ENCODE measurements around the gene DAPK1. TPM values are rescaled to one million over a fixed set of nuclear protein-coding genes. Genes with fewer than 3 reads are reported as not detected.
"Not testable (repeated sequence)": the region's sequence is repeated elsewhere in the genome, so short reads cannot be mapped to it uniquely, and the experiment has no call there.

Gene DAPK1
- total RNA-seq, 1 donor from 2014 or later, result 3.6 TPM

DNA sequence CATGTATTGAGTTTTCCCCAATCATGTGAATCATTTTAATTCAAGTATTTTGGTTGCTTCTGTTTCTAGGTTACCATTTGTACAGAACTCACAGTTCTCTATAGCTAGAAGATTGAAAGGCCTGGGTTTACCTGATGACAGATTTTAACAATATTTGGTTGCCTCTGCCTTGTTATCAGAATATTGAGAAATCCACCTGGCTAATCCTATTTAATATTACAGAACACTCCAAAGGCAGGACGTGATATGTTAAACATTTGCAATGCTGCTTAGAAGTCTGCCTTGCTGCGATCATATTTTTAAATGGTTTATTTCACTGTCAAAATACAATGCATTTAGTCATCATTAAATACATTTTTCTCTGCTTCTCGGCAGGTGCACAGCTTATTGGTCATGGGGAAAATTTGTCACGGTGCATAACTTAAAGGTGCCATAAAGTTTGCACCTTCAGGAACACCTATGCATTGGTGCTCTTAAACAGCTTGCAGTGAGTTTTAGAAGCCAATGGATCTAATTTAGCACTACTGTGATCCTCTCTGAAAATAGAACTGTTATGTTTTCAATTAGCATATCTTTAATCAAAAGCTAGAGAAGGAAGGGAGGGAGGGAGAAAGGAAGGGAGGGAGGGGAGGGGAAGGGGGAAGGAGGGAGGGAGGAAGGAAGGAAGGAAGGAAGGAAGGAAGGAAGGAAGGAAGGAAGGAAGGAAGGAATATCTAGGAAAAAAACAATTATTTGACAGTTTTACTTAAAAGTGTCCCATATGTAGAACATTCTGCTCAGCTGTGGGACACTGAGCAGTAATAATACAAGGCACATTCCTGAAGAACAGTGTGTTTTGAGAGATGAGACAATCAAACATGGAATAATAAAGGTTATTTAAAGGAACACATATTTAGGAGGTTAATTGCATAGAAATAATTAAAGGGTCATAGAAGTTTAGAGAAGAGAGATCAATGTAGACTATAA lies 15.5 kb upstream of the DAPK1 start:
- intact Hi-C loops (cut with micrococcal nuclease), result no loop called here
- Mint-ChIP-seq H3K9me3 (no peaks in the 10 kb centered on the region), H3K27ac (no peak overlapping the region), H3K27me3 (no peaks in the 10 kb centered on the region), H3K36me3 (ENCODE audit: low read depth) (no peaks in the 10 kb centered on the region), H3K4me3 (no peak overlapping the region), H3K4me1 (peaks cover 4% of the 10 kb centered on the region)
- no peak for DNase-seq

DNA sequence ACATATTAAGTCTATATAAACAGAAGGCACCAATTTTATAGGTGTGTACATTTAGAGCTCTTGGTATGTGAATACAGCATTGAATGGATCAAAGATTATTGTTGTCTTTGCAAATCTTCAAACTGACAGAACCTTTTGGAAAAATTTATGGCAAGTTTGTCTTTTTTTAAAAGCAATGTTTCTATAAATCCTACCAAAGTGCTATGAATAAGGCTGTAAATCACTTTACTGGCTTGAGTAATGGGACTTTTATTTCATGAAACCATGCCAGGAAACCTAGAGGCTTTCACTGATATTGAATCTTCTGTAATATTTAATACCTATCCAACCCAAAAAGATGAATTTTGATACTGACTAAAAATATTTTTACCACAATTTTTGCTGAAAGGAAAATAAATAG lies 7.4 kb upstream of the DAPK1 start:
- H3K27ac Mint-ChIP-seq, result no peak overlapping the region
- intact Hi-C loops (cut with micrococcal nuclease), result no loop called here
- H3K4me1 Mint-ChIP-seq, result no peaks in the 10 kb centered on the region
- no peak overlapping the region for H3K4me3 Mint-ChIP-seq
- no peak for DNase-seq
- H3K9me3 Mint-ChIP-seq, result no peaks in the 10 kb centered on the region
- no peaks in the 10 kb centered on the region for H3K36me3 Mint-ChIP-seq (ENCODE audit: low read depth)
- peaks cover 16% of the 10 kb centered on the region for H3K27me3 Mint-ChIP-seq

DNA sequence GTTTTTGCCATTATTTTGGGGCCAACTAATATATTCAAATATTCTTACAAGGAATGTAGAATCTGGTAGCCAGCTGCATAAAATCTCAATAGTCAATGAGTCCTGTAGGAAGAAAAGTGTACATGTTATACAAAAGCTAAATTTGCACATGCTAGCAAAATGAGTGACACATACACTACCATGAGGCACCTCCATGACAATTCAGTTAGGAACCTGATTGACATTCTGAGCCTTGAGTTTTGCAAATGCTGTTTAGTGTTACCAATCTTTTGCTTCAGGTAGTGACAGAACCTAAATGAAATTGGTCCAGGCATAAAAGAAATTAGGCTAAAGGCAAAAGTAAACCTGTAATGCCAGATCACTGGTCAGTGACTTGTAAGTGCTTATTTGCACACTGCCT lies 6.8 kb upstream of the DAPK1 start:
- Mint-ChIP-seq H3K27ac (no peak overlapping the region), H3K4me3 (no peak overlapping the region), H3K27me3 (peaks cover 22% of the 10 kb centered on the region), H3K36me3 (ENCODE audit: low read depth) (no peaks in the 10 kb centered on the region), H3K9me3 (no peaks in the 10 kb centered on the region), H3K4me1 (no peaks in the 10 kb centered on the region)
- intact Hi-C loops (cut with micrococcal nuclease), result no loop called here
- DNase-seq, result no peak

DNA sequence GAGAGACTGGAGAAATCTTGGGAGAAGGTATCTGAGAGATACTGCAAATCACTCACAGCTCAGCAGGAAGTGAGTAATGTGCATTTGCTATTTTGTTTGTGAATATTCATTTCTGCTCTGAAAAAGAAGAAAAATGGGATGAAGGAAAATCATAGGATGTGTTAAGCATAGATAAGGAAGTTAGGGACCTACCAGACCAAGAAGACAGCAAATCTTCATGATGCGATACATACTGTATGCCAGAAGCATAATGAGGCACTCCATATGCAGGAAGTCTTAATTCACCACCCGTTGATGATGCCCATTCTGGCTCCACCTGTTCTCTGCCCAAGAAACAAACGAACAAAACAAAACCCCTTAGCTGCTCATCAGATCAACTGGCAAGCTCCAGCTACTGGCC lies 6.1 kb upstream of the DAPK1 start:
- no peaks in the 10 kb centered on the region for H3K36me3 Mint-ChIP-seq (ENCODE audit: low read depth)
- DNase-seq, result no peak
- no peak overlapping the region for H3K4me3 Mint-ChIP-seq
- H3K9me3 Mint-ChIP-seq, result no peaks in the 10 kb centered on the region
- peaks cover 27% of the 10 kb centered on the region for H3K27me3 Mint-ChIP-seq
- H3K27ac Mint-ChIP-seq, result no peak overlapping the region
- intact Hi-C loops (cut with micrococcal nuclease), result no loop called here
- no peaks in the 10 kb centered on the region for H3K4me1 Mint-ChIP-seq

DNA sequence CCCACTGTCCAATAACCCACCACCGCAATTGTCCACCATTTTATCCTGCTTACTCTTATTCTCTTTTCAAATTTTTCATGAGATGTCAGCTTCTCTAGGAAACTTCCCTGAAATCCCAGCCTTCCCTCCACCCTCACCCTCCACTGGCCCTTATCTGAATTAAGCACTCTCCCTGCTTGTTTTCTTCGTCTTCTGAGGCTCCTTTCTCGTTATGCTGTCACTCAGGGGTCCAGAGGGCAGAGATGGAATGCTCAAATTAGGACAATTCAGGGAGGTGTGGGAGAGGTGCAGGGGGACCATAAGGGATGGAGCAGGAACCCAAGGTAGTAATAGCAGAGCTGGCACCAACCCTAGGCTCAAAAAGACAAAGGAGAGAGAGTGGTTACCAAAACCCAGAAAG lies 5.0 kb upstream of the DAPK1 start:
- Mint-ChIP-seq H3K4me1 (no peaks in the 10 kb centered on the region), H3K4me3 (no peak overlapping the region), H3K27me3 (peaks cover 34% of the 10 kb centered on the region), H3K36me3 (ENCODE audit: low read depth) (no peaks in the 10 kb centered on the region), H3K9me3 (no peaks in the 10 kb centered on the region), H3K27ac (no peak overlapping the region)
- DNase-seq, result no peak
- intact Hi-C loops (cut with micrococcal nuclease), result no loop called here

DNA sequence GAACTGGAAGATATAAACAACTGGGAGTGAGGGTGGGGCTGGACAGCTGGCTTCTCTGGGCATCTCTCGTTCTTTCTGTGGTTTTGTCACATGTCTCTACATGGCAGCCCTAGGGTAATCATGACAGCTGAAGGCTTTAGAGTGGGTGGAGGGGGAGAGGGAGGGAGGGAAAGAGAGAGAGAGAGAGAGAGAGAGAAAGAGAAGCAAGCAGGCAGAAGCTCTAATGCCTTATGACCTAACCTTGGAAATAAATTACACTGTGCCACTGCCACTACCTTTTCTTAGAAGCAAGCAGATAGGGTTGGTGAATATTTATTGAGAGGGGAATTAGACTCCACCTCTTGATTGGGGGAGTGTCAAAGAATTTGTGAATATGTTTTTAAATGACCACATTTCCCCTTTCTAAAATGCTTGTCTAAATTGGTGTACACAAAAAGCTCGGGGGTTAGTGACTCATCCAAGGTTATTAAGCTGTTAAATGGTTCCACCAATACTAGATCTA lies 2.6 kb upstream of the DAPK1 start:
- no peak for DNase-seq
- H3K4me3 Mint-ChIP-seq, result no peak overlapping the region
- H3K27ac Mint-ChIP-seq, result no peak overlapping the region
- H3K4me1 Mint-ChIP-seq, result peaks cover 5% of the 10 kb centered on the region
- H3K27me3 Mint-ChIP-seq, result peaks cover 49% of the 10 kb centered on the region
- no peaks in the 10 kb centered on the region for H3K36me3 Mint-ChIP-seq (ENCODE audit: low read depth)
- no peaks in the 10 kb centered on the region for H3K9me3 Mint-ChIP-seq
- intact Hi-C loops (cut with micrococcal nuclease), result no loop called here

DNA sequence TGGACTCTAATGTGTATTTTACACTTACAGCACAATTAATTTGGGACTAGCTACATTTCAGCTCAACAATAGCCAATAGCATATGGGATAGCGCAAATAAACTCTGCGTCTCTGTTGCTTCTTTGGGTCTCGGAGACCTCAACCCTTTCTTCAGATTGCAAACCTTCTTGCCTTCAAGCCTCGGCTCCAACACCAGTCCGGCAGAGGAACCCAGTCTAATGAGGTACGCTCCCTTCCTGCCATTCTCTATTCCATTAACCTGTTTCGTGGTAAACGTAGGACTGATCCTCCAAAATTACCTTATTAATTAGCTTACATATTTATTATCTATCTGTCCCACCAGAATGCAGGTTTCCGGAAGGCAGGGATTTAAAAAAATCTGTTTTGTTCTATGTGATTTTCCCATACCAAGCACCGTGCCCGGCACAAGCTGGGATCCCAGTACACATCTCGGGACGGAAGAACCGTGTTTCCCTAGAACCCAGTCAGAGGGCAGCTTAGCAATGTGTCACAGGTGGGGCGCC lies 525 bp upstream of the DAPK1 start:
- H3K27ac Mint-ChIP-seq, result no peak overlapping the region
- H3K4me3 Mint-ChIP-seq, result peak overlapping the region; percentile 59
- H3K36me3 Mint-ChIP-seq (ENCODE audit: low read depth), result no peaks in the 10 kb centered on the region
- peaks cover 10% of the 10 kb centered on the region for H3K4me1 Mint-ChIP-seq
- intact Hi-C loops (cut with micrococcal nuclease), result no loop called here
- no peak for DNase-seq
- no peaks in the 10 kb centered on the region for H3K9me3 Mint-ChIP-seq
- H3K27me3 Mint-ChIP-seq, result peaks cover 56% of the 10 kb centered on the region

DNA sequence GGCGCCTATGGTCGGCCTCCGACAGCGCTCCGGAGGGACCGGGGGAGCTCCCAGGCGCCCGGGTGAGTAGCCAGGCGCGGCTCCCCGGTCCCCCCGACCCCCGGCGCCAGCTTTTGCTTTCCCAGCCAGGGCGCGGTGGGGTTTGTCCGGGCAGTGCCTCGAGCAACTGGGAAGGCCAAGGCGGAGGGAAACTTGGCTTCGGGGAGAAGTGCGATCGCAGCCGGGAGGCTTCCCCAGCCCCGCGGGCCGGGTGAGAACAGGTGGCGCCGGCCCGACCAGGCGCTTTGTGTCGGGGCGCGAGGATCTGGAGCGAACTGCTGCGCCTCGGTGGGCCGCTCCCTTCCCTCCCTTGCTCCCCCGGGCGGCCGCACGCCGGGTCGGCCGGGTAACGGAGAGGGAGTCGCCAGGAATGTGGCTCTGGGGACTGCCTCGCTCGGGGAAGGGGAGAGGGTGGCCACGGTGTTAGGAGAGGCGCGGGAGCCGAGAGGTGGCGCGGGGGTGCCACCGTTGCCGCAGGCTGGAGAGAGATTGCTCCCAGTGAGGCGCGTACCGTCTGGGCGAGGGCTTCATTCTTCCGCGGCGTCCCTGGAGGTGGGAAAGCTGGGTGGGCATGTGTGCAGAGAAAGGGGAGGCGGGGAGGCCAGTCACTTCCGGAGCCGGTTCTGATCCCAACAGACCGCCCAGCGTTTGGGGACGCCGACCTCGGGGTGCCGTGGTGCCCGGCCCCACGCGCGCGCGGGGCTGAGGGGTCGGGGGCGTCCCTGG lies 561 bp downstream of the DAPK1 start:
- peaks cover 59% of the 10 kb centered on the region for H3K27me3 Mint-ChIP-seq
- no peaks in the 10 kb centered on the region for H3K36me3 Mint-ChIP-seq (ENCODE audit: low read depth)
- peaks cover 12% of the 10 kb centered on the region for H3K4me1 Mint-ChIP-seq
- H3K9me3 Mint-ChIP-seq, result no peaks in the 10 kb centered on the region
- intact Hi-C loops (cut with micrococcal nuclease), result no loop called here
- H3K27ac Mint-ChIP-seq, result no peak overlapping the region
- H3K4me3 Mint-ChIP-seq, result peak overlapping the region; percentile 61
- DNase-seq, result no peak

DNA sequence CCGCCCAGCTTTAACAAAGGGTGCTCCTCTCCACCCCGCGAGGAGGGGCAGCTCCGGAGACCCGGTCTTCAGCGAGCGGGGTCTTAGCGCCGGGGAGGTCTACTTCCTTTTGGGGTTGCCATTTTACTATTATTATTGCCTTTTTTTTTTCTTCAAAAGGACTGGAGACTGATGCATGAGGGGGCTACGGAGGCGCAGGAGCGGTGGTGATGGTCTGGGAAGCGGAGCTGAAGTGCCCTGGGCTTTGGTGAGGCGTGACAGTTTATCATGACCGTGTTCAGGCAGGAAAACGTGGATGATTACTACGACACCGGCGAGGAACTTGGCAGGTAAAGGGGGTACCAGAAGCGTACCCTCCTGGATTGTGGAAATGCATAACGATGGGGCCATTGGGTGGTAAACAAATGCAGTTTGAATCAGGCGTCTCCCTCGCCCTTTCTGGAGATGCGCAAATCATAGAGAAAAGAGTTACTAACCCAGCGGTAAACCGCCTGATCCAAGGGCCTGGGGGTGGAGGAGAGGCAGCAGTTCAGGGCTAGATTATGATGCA lies 1.2 kb downstream of the DAPK1 start:
- Mint-ChIP-seq H3K9me3 (no peaks in the 10 kb centered on the region), H3K4me3 (peak overlapping the region; percentile 49), H3K4me1 (peaks cover 12% of the 10 kb centered on the region), H3K27ac (peak overlapping the region; percentile 29), H3K27me3 (peaks cover 60% of the 10 kb centered on the region), H3K36me3 (ENCODE audit: low read depth) (no peaks in the 10 kb centered on the region)
- DNase-seq, result no peak
- intact Hi-C loops (cut with micrococcal nuclease), result loop anchor here (1.0 kb wide), 1 partner anchor 35 kb away; no protein-coding TSS in a partner anchor

DNA sequence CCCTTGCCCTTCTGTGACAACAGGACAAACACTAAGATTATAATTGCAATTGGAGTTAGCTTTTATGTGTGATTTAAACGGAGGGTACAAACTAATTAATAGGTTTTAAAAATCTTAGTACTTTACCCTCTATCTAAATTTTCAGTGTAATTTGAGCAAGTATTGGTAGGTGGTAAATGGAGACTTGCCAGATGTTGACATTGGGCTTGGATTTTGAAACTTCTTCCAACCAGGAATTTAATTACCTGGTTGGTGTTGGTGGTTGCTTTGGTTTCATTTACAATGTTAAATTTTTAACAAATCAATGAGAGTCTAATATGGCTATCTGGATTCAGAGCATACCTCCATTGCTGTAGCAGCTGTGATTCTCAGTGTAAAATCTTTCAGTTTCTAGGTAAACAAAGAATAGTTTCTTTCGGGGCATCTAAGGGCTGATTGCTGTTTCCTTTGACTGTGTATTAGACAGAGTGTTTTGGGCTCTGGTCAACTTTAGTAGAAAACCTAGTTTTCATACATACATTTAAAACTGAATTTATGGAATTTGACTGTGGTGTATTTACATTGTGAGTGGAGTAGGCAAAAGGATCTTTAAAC lies 1.9 kb downstream of the DAPK1 start:
- Mint-ChIP-seq H3K4me1 (peaks cover 12% of the 10 kb centered on the region), H3K4me3 (peak overlapping the region; percentile 49), H3K27me3 (peaks cover 61% of the 10 kb centered on the region), H3K36me3 (ENCODE audit: low read depth) (no peaks in the 10 kb centered on the region), H3K27ac (no peak overlapping the region), H3K9me3 (no peaks in the 10 kb centered on the region)
- intact Hi-C loops (cut with micrococcal nuclease), result loop anchor here (1.0 kb wide), 2 partner anchors 35 to 36 kb away; no protein-coding TSS in a partner anchor
- DNase-seq, result no peak

DNA sequence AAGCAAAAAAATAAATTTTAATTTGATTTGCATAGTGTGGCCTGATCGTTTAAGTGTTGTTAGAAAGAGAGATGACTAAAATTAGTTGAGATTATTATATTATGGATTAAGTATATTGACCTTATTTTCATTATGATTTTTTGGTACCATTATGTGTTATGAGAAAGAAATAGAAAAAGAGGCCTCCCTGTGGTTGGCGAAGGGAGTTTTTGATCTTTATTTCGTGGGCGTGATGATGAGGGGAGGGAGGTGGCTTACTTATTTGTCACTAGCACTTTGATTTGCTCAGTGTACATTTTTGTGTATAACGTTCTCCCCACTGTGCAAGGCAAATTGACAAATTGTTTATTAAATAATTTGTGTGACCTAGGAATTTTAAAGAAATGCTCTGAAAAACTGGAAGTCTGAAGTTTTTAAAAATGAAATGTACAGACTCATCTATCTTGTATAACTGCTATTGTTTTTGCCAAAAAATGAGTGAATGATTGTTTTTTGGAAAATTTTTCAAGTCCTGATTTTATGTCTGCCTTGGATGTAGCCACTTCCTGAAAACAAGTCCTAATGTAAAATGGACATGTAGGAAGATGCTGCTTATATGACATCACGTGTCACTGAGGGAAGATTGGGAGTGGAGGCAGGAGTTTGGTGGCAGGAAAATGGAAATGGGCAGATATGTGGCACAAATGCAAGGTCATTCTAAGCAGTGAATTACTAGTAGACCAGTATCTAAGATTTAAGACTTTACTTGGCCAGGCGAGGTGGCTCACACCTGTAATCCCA lies 3.0 kb downstream of the DAPK1 start:
- Mint-ChIP-seq H3K27ac (no peak overlapping the region), H3K9me3 (no peaks in the 10 kb centered on the region), H3K27me3 (peaks cover 51% of the 10 kb centered on the region), H3K4me1 (peaks cover 12% of the 10 kb centered on the region), H3K36me3 (ENCODE audit: low read depth) (no peaks in the 10 kb centered on the region), H3K4me3 (no peak overlapping the region)
- no peak for DNase-seq
- intact Hi-C loops (cut with micrococcal nuclease), result loop anchor here (1.0 kb wide), 1 partner anchor 35 kb away; no protein-coding TSS in a partner anchor

DNA sequence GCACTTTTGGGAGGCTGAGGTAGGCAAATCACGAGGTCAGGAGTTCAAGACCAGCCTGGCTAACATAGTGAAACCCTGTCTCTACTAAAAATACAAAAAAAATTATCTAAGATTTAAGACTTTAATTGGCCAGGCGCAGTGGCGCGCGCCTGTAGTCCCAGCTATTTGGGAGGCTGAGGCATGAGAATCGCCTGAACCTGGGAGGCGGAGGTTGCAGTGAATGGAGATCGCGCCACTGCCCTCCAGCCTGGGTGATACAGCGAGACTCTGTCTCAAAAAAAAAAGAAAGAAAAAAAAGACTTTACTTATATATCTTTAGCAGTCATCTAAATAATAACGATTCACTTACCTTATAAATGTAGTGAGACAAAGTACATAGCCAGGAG lies 3.6 kb downstream of the DAPK1 start:
- intact Hi-C loops (cut with micrococcal nuclease); H3K36me3 Mint-ChIP-seq (ENCODE audit: low read depth); H3K27ac Mint-ChIP-seq; H3K9me3 Mint-ChIP-seq; DNase-seq; H3K4me3 Mint-ChIP-seq: not testable (repeated sequence)
- Mint-ChIP-seq H3K4me1 (peaks cover 12% of the 10 kb centered on the region), H3K27me3 (peaks cover 47% of the 10 kb centered on the region)

DNA sequence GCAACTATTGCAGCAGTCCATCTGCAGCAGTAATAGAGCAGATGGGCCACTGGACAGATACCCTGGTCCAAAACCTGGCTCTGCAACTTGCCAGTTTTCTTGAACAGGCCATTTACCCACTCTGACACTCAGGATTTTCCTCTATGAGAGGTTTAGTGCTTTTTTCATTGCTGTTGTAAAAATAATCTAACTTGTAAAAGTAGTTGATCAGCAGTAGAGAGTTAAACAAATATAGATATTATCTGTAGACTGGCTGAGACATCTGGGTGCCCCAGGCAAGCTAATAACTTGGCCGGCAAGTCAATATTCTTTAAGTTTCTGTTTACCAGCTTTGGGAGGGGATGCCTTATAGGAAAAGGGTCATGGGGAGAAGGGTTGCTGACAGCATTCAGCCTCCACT lies 4.1 kb downstream of the DAPK1 start:
- intact Hi-C loops (cut with micrococcal nuclease), result no loop called here
- Mint-ChIP-seq H3K27me3 (peaks cover 43% of the 10 kb centered on the region), H3K4me1 (peaks cover 12% of the 10 kb centered on the region), H3K4me3 (no peak overlapping the region), H3K36me3 (ENCODE audit: low read depth) (no peaks in the 10 kb centered on the region), H3K9me3 (no peaks in the 10 kb centered on the region), H3K27ac (no peak overlapping the region)
- DNase-seq, result no peak
